ENCODE measurements around the gene ANAPC1. TPM values are rescaled to one million over a fixed set of nuclear protein-coding genes. Genes with fewer than 3 reads are reported as not detected.

Gene ANAPC1
- total and polyA plus RNA-seq, 9 of the 15 experiments (the other 6 are each of a cell fraction or from before 2014, with no cell fraction given): 14.0 to 126 (median 78.2) TPM

- peak overlapping the region; percentile 96 for H2AFZ ChIP-seq (ENCODE audit: low read depth, low read length)
- H3K79me2 ChIP-seq (ENCODE audit: control insufficient read depth, insufficient read depth, low read length): no peaks in the 10 kb centered on the region
- no peaks in the 10 kb centered on the region for H3K9me3 ChIP-seq (replicated peaks; ENCODE audit: control insufficient read depth, insufficient read depth, low read depth, low read length)
- H3K9me1 ChIP-seq (ENCODE audit: control insufficient read depth, insufficient read depth, low read length): no peaks in the 10 kb centered on the region
- intact Hi-C loops (cut with micrococcal nuclease): loop anchor here (5.0 kb wide), 1 partner anchor 360 kb away; the partner anchor contains the start of gene ZC3H8
- no peaks in the 10 kb centered on the region for H3K36me3 ChIP-seq (ENCODE audit: control insufficient read depth, insufficient read depth, low read length)
- POLR2A ChIA-PET: interaction anchor here (0.6 to 1.7 kb wide), 8 partner anchors 11 to 1038 kb away, joined by 3 to 6 read pairs (median 4); partner anchors contain the start of gene ANAPC1
- 20% methylated on average over 7 of the region's 7 CpGs for WGBS (ENCODE audit: insufficient coverage, low coverage, missing lambda C conversion rate)
- H3K4me1 ChIP-seq (replicated peaks in 1 of 2; ENCODE audit: control insufficient read depth in 2 of 2, insufficient read depth in 2 of 2, low read length in 2 of 2): peaks cover 18 to 24% of the 10 kb centered on the region in 2 experiments
- no peak for DNase-seq (ENCODE audit: extremely low read depth in 1 of 4, low spot score in 3 of 4)
- H3K27me3 ChIP-seq (ENCODE audit: control insufficient read depth in 2 of 2, insufficient read depth in 2 of 2, low read length in 2 of 2): peaks cover 0 to 6% of the 10 kb centered on the region in 2 experiments; a peak in 2 of 5 replicates
- no peak; the same call in 2 of the 3 replicates for ATAC-seq
- no peak for FAIRE-seq
- no TSS peak for BruUV-seq (replicated peaks)
- no peak overlapping the region for H3K27ac ChIP-seq (ENCODE audit: extremely low read depth, low read depth, low read length)
- CTCF ChIA-PET (ENCODE audit: low intra/inter-chr PET ratio): interaction anchor here (1.3 kb wide), 1 partner anchor 151 kb away, joined by 8 read pairs; no protein-coding TSS in a partner anchor
- no peaks in the 10 kb centered on the region for H4K20me1 ChIP-seq (replicated peaks; ENCODE audit: control insufficient read depth, insufficient read depth, low read length)
- H3K9ac ChIP-seq (ENCODE audit: insufficient read depth in 1 of 2, low read depth in 2 of 2, low read length in 2 of 2): peak overlapping the region; percentile 56 to 90; a peak in 2 of 4 replicates
- peak overlapping the region; percentile 87 for H3K4me2 ChIP-seq (ENCODE audit: insufficient read depth, low read length)
- H3K4me3 ChIP-seq: peak overlapping the region; percentile 59
- TF ChIP-seq SRSF3 (IDR thresholded peaks at IDR 0.05; ENCODE audit: insufficient read depth, low read length): no peak
- no peak for TF ChIP-seq PCBP1 (IDR thresholded peaks at IDR 0.05; ENCODE audit: low read depth, low read length, poor library complexity, severe bottlenecking)
- no peak for TF ChIP-seq ZBTB26 (CRISPR knock-in tag; IDR thresholded peaks at IDR 0.05)
- no peak for TF ChIP-seq XRCC4 (IDR thresholded peaks at IDR 0.05; ENCODE audit: extremely low read depth, insufficient read depth, insufficient read length)
- TF ChIP-seq MAFG (tag; conservative IDR thresholded peaks at IDR 0.05): no peak
- no peak for TF ChIP-seq IRF1 (CRISPR knock-in tag; IDR thresholded peaks at IDR 0.05; ENCODE audit: borderline replicate concordance)
- no peak for TF ChIP-seq RBFOX2 (IDR thresholded peaks at IDR 0.05; ENCODE audit: low read depth, low read length)
- 0 out of 2 replicates have a peak, but pooled peaks have one; percentile 2 for TF ChIP-seq HDAC2 (IDR thresholded peaks at IDR 0.05)
- TF ChIP-seq, protein P1, sequence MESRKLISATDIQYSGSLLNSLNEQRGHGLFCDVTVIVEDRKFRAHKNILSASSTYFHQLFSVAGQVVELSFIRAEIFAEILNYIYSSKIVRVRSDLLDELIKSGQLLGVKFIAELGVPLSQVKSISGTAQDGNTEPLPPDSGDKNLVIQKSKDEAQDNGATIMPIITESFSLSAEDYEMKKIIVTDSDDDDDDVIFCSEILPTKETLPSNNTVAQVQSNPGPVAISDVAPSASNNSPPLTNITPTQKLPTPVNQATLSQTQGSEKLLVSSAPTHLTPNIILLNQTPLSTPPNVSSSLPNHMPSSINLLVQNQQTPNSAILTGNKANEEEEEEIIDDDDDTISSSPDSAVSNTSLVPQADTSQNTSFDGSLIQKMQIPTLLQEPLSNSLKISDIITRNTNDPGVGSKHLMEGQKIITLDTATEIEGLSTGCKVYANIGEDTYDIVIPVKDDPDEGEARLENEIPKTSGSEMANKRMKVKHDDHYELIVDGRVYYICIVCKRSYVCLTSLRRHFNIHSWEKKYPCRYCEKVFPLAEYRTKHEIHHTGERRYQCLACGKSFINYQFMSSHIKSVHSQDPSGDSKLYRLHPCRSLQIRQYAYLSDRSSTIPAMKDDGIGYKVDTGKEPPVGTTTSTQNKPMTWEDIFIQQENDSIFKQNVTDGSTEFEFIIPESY (CRISPR knock-in tag; IDR thresholded peaks at IDR 0.05): no peak
- peak; percentile 61; the same call in 1 of the 2 replicates for TF ChIP-seq NR2C2 (CRISPR knock-in tag; IDR thresholded peaks at IDR 0.05)
- TF ChIP-seq NR2C2 (tag; IDR thresholded peaks at IDR 0.05): no peak
- TF ChIP-seq ZNF124 (CRISPR knock-in tag; IDR thresholded peaks at IDR 0.05): no peak
- TF ChIP-seq KAT8 (IDR thresholded peaks at IDR 0.05; ENCODE audit: low read depth): no peak
- TF ChIP-seq NFE2L1 (tag; IDR thresholded peaks at IDR 0.05; ENCODE audit: borderline replicate concordance, low read depth): no peak
- TF ChIP-seq ZFP91 (CRISPR knock-in tag; IDR thresholded peaks at IDR 0.05): peak; percentile 63; the same call in 1 of the 2 replicates
- no peak for TF ChIP-seq TAF15 (IDR thresholded peaks at IDR 0.05; ENCODE audit: low read depth, low read length)
- in situ Hi-C loops (cut with MboI): loop anchor here (25.0 kb wide), 1 partner anchor 340 kb away; no protein-coding TSS in a partner anchor
These were observed 13.6 kb upstream of the ANAPC1 start for GRCh38 chr2:111897630-111897923.

Measured in K562 (cell line).